Right cardiac atrium (tissue), 5 donors: Measurements from ENCODE around the gene HMCN1. TPM values are rescaled to one million over a fixed set of nuclear protein-coding genes. Genes with fewer than 3 reads are reported as not detected.
A peak's percentile ranks its signal among the peaks of the same experiment; 100 is the strongest.

Experiments used
- ATAC-seq, 2 donors: fragments of 200-7000 bp; cut with Tn5 transposase; one replicate each; pipeline versions ENCODE4 v1.8.0 to v1.9.1; 2020; ENCODE audit warnings: moderate library complexity in 2 of 2, mild to moderate bottlenecking in 1 of 2
- DNase-seq, 3 donors: peaks; one replicate each; pipeline ENCODE4 v3.0.0-alpha.2; 2020
- H3K27ac ChIP-seq: one replicate; pipeline ENCODE4 v1.5.1; 2013; ENCODE audit warnings: mild to moderate bottlenecking, low read length, control low read depth, moderate library complexity
- H3K27me3 ChIP-seq: one replicate; pipeline ENCODE4 v1.6.1; 2013; ENCODE audit not compliant: control insufficient read depth, insufficient read depth
- H3K4me1 ChIP-seq: one replicate; pipeline ENCODE4 v1.6.1; 2013; ENCODE audit warnings: low read length; ENCODE audit not compliant: control insufficient read depth, insufficient read depth
- H3K4me3 ChIP-seq: one replicate; pipeline ENCODE4 v1.5.1; 2013; ENCODE audit warnings: low read length, control low read depth
- H3K9me3 ChIP-seq: one replicate; pipeline ENCODE4 v1.6.1; 2013; ENCODE audit warnings: low read length; ENCODE audit not compliant: control insufficient read depth
- WGBS: extraction: QIAGEN DNeasy Blood & Tissue Kit; methylation state at CpG from one replicate; pipeline ENCODE4 v1.1.7; 2013; 5-methylcytosine and 5-hydroxymethylcytosine counted together
- intact Hi-C, 4 donors: fragments of 100-400 bp; cut with DNase I; formaldehyde crosslinking; loops; one replicate each; pipeline versions ENCODE4 v1.11.0 to v1.14.0; 2022 to 2023
- polyA plus RNA-seq: library from polyadenylated mRNA; stranded (reverse); fragments of 200-250 nt; gene quantifications from one replicate; pipeline ENCODE4 v1.2.3, GENCODE V29; 2013
- total RNA-seq, 4 donors: library from RNA; stranded (reverse); fragmentation: NEBNext Ultra II Directional; extraction: Animal tissue kit (Norgen Biotek cat#: 25700); gene quantifications; one replicate each; pipeline ENCODE4 v1.2.1, GENCODE V29; 2021
- donor health status: healthy with polysubstance abuse.
- donor health status: DM: no; HTN: yes; CAD: no.
- donor health status: DM: no; HTN: no; CAD: no.
- donor health status: DM: no; HTN: yes; CAD: no; lungs with severe emphysema.
- donor health status: DM: yes; HTN: yes; CAD: no.

Gene HMCN1
- total and polyA plus RNA-seq, 5 donors = 4.0 to 17.1 (median 14.8) TPM

GRCh38 chr1:185990565-185990964 lies 256.4 kb downstream of the HMCN1 start:
- H3K9me3 ChIP-seq = no peaks in the 10 kb centered on the region
- no peaks in the 10 kb centered on the region for H3K27me3 ChIP-seq
- DNase-seq = no peak
- H3K4me3 ChIP-seq = no peak overlapping the region
- H3K27ac ChIP-seq = no peak overlapping the region
- ATAC-seq = no peak
- no peaks in the 10 kb centered on the region for H3K4me1 ChIP-seq
- intact Hi-C loops = no loop called here

GRCh38 chr1:185991266-185991665 lies 257.1 kb downstream of the HMCN1 start:
- intact Hi-C loops = no loop called here
- Histone ChIP-seq H3K4me3 (no peak overlapping the region), H3K27me3 (no peaks in the 10 kb centered on the region), H3K27ac (no peak overlapping the region), H3K4me1 (no peaks in the 10 kb centered on the region), H3K9me3 (no peaks in the 10 kb centered on the region)
- no peak for ATAC-seq
- 90% methylated on average over 2 of the region's 2 CpGs for WGBS
- no peak for DNase-seq

GRCh38 chr1:185996211-185996610 lies 262.0 kb downstream of the HMCN1 start:
- Histone ChIP-seq H3K4me1 (no peaks in the 10 kb centered on the region), H3K9me3 (no peaks in the 10 kb centered on the region), H3K27me3 (no peaks in the 10 kb centered on the region), H3K4me3 (no peak overlapping the region), H3K27ac (no peak overlapping the region)
- peak in 2 of 3 donors; percentile 35 to 51 for DNase-seq
- intact Hi-C loops = no loop called here
- 77% methylated on average over 2 of the region's 2 CpGs for WGBS
- ATAC-seq = no peak

- H3K9me3 ChIP-seq = no peaks in the 10 kb centered on the region
- no peaks in the 10 kb centered on the region for H3K4me1 ChIP-seq
- no peak overlapping the region for H3K27ac ChIP-seq
- no peak for ATAC-seq
- peak in 1 of 3 donors; percentile 39 for DNase-seq
- intact Hi-C loops = no loop called here
- no peaks in the 10 kb centered on the region for H3K27me3 ChIP-seq
- WGBS = 88% methylated on average over 2 of the region's 2 CpGs
- no peak overlapping the region for H3K4me3 ChIP-seq
These were observed 264.2 kb downstream of the HMCN1 start for GRCh38 chr1:185998391-185998790.

GRCh38 chr1:186002406-186002805 lies 268.2 kb downstream of the HMCN1 start:
- ATAC-seq (no peak), DNase-seq (no peak)
- Histone ChIP-seq H3K27me3 (no peaks in the 10 kb centered on the region), H3K4me1 (no peaks in the 10 kb centered on the region), H3K4me3 (no peak overlapping the region), H3K27ac (no peak overlapping the region), H3K9me3 (no peaks in the 10 kb centered on the region)
- whole genome bisulfite sequencing = 71% methylated on average over 2 of the region's 2 CpGs
- intact Hi-C loops = no loop called here

GRCh38 chr1:186009039-186009737 lies 275.0 kb downstream of the HMCN1 start:
- Histone ChIP-seq H3K4me1 (no peaks in the 10 kb centered on the region), H3K27ac (no peak overlapping the region), H3K4me3 (no peak overlapping the region), H3K9me3 (no peaks in the 10 kb centered on the region), H3K27me3 (no peaks in the 10 kb centered on the region)
- ATAC-seq (peak in 1 of 2 donors; percentile 91), DNase-seq (no peak)
- WGBS = 48% methylated on average over 1 of the region's 1 CpG
- intact Hi-C loops = no loop called here

GRCh38 chr1:186014370-186015037 lies 280.3 kb downstream of the HMCN1 start:
- Histone ChIP-seq H3K27ac (no peak overlapping the region), H3K4me1 (no peaks in the 10 kb centered on the region), H3K9me3 (no peaks in the 10 kb centered on the region), H3K27me3 (no peaks in the 10 kb centered on the region), H3K4me3 (no peak overlapping the region)
- no peak for DNase-seq
- intact Hi-C loops = no loop called here
- ATAC-seq = no peak

GRCh38 chr1:186016856-186017255 lies 282.7 kb downstream of the HMCN1 start:
- DNase-seq (no peak), ATAC-seq (no peak)
- H3K27me3 ChIP-seq = no peaks in the 10 kb centered on the region
- H3K4me3 ChIP-seq = no peak overlapping the region
- no peak overlapping the region for H3K27ac ChIP-seq
- H3K4me1 ChIP-seq = no peaks in the 10 kb centered on the region
- H3K9me3 ChIP-seq = no peaks in the 10 kb centered on the region
- intact Hi-C loops = no loop called here

GRCh38 chr1:186022184-186022583 lies 288.0 kb downstream of the HMCN1 start:
- Histone ChIP-seq H3K9me3 (no peaks in the 10 kb centered on the region), H3K4me3 (no peak overlapping the region), H3K27ac (no peak overlapping the region), H3K27me3 (no peaks in the 10 kb centered on the region), H3K4me1 (no peaks in the 10 kb centered on the region)
- DNase-seq = no peak
- WGBS = 85% methylated on average over 1 of the region's 1 CpG
- no peak for ATAC-seq
- intact Hi-C loops = no loop called here

- intact Hi-C loops = no loop called here
- ATAC-seq (no peak), DNase-seq (no peak)
- Histone ChIP-seq H3K27ac (no peak overlapping the region), H3K9me3 (no peaks in the 10 kb centered on the region), H3K4me3 (no peak overlapping the region), H3K27me3 (no peaks in the 10 kb centered on the region), H3K4me1 (no peaks in the 10 kb centered on the region)
- WGBS = 70% methylated on average over 1 of the region's 1 CpG
These were observed 292.8 kb downstream of the HMCN1 start for GRCh38 chr1:186026946-186027345.

- H3K9me3 ChIP-seq = no peaks in the 10 kb centered on the region
- no peak overlapping the region for H3K27ac ChIP-seq
- H3K4me3 ChIP-seq = no peak overlapping the region
- H3K4me1 ChIP-seq = no peaks in the 10 kb centered on the region
- intact Hi-C loops = no loop called here
- no peak for DNase-seq
- 48% methylated on average over 3 of the region's 3 CpGs for WGBS
- ATAC-seq = no peak
- H3K27me3 ChIP-seq = no peaks in the 10 kb centered on the region
These were observed 293.4 kb downstream of the HMCN1 start for GRCh38 chr1:186027621-186028020.

- H3K27me3 ChIP-seq = no peaks in the 10 kb centered on the region
- H3K27ac ChIP-seq = no peak overlapping the region
- DNase-seq = no peak
- no peak overlapping the region for H3K4me3 ChIP-seq
- no peaks in the 10 kb centered on the region for H3K4me1 ChIP-seq
- intact Hi-C loops = no loop called here
- H3K9me3 ChIP-seq = no peaks in the 10 kb centered on the region
- ATAC-seq = no peak
These were observed 296.3 kb downstream of the HMCN1 start for GRCh38 chr1:186030453-186030852.
